HTR-8/SVneo (cell line): ENCODE data around the gene SALL1.

ENCODE experiments used
- DNase-seq: peaks from one replicate; pipeline ENCODE4 v3.0.0; 2011; ENCODE audit warnings: low spot score, mixed read lengths; ENCODE audit not compliant: insufficient read length
- FAIRE-seq: peaks from 2 replicates; lab custom pipeline; 2011; peaks lifted over from hg19 to GRCh38; lab: Jason Lieb, UNC

Gene SALL1

DNA sequence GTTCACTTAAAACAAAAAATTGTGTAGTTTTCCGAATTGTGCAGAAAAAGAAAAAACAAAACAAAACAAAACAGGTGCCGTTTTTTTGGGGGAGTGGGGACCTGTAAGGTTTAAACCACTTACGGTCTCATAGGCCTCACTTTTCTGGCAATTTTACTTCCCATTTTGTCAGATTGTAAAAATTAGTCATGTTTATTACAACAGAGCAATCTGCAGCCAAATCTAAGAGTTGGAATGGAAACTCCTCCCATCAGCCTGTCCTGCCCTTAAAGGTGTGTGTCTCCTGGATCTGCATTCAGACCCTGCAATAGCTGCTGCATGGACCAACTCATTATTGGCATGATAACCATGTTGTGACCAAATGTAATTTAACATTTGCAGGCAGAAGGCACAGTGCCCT, 8.2 kb upstream of the SALL1 start:
- no peak for FAIRE-seq
- no peak for DNase-seq

DNA sequence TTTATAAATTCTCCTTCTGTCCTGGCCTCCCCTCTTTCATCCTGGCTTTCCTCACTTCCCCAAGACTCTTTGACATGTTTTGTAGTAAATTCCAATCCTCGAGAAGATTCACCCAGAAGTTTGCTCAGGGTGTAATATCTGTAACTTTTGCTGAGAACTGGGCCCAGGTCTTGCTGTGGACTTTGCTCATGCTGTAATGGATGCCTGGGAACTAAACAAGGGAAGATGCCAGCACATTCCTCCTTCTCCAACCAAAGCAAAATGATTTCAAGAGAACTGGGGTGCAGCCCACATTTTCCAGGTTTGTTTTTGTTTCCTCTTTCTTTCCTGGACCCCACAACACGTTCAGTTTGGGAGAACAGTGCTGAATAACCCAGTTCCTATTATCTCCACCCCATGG, 6.6 kb upstream of the SALL1 start:
- no peak for FAIRE-seq
- DNase-seq = no peak

DNA sequence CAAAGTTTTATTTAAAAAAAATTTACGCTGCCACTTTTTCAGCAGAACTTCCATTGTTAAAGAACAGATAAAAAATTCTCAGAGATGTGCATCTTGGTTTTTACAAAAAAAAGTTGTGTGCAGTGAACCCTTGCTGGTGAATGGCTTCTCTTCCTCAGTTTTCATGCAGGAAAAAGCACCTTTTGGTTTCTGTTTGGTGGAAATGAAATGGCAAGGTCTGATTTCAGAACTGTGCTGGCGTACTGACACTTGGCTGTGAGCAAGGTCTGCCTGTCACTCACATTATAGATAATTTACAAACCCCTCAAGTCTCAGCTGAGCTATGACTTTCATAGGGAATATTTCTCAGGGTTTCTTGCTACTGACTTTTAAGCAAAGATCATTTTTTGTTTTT, 5.7 kb upstream of the SALL1 start:
- FAIRE-seq = no peak
- DNase-seq = no peak

DNA sequence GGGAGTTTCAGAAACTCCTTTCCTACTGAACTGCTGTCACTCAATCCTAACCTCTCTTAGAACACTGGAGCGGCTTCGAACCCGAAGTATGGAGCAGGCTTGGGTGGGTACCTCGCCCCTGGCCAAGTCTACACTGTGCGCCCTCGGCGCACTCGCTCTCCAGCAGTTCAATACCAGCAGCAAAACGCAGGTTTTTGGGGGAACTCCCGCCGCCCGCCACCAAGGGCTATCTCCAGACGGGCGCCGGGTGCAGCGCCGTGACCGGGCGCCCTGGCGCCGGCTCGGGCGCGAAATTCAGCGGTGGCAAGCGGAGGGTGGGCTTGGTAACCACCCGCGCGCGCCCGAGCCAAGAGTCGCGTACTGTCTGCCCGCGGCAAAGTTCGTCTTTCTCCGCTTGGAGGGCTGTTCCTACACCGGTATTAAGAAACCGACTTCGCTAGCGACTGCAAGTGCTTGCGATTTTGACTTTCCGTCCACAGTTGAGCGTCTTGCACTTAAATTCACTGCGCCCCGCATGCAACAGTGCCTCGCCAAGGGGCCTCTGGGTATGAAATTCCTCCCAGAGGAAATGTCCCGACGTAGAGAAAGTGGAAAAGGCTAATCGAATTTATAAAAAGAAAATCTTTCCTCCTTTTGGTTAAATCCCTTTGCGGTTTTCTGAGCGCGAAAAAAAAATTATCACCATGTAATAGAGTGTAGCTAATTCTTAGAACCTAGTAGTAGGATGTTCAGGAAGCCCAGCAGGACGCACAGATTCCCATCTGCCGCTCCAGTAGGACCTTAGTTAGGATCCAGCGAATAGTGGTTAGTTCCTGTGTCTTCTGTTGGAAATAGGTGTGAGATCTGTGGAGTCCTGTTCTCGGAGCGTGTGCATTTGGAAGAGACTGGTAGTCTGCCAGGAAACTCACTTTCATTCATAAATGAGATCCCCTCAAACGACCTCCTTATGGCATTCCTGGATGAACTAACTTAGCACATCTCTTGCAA, 5.0 kb upstream of the SALL1 start:
- FAIRE-seq (no peak), DNase-seq (no peak)

DNA sequence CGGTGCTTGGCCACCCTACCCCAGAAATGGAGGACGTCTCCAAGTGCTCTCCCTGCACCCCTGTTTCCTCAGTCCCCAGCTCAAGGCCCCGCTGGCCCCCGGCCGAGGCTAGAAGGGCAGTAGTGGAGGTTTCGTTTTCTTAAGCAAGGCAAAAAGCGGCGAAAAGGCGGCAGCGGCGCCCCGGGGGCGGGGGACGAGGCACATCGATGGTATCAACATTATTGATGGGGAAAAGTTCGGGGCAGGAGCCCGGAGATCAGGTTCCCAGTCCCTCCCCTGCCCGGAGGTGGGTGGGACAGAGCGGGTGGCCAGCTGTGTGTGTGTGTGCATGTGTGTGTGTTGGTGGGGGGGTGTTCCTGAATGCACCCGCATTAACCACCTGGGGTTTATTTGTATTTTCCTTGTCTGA, 4.1 kb upstream of the SALL1 start:
- FAIRE-seq (no peak), DNase-seq (no peak)

DNA sequence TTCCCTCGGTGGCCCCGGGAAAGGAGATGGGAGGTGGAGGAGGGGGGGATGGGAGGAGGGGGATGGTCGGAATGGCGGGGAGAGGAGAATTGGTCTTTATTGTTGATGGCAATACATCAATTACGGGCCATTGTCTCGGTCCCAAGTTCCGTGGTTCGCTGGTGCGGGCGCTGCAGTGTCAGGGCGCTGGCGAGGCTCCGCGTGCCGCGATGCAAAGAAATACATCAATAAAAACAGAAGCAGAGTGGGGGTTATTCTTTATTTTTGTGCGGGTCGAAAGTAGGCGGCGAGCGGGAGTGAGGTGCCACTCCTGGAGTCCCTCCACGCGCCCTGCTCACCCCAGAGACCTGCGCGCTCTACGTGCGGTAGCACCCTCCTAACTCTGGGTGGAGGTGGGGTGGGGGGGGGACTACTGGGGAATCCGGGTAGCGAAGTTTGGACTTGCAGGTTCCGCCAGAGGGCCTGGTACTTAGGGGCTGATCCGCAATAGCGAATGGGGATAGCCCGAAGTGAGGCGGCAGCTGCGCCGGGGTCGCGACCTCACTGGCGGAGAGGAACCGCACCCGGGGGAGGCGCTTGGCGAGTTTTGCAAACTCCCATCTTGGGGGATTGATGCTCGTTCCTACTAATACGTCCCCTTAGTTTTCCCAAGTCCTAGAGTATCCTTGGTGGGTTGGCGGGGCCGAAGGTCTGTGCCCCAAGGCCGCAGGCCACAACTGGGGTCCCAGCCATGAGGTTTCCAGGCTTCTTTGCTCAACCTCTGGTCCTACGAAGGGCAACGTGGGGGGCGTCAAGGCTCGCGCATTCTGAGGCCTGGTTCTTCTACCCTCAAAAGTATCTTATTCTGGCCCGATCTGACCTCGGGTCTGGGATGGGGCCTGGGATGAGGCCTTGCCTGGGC, 3.5 kb upstream of the SALL1 start:
- DNase-seq (no peak), FAIRE-seq (no peak)

DNA sequence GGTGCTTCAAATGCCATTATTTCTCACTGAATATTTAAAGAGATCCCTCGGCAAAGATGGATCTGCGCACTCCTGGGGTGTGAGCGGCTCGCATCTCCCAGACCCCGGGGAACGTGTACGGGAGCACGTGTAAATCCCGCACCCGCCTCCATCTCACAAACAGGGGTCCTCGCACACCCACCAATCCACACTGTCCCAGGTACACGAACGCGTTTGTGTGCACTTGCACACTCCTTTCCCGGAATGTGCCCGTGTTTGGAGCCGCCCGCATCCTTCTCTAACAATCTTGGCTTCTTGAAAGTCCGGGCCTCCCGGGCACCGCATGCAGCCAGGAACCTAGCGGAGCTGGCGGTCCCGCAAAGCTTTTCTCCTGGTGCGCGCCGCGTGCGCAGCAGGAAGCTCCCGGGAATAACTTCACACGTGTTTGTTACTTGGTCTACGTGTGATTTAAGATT, 2.5 kb upstream of the SALL1 start:
- DNase-seq (no peak), FAIRE-seq (no peak)

DNA sequence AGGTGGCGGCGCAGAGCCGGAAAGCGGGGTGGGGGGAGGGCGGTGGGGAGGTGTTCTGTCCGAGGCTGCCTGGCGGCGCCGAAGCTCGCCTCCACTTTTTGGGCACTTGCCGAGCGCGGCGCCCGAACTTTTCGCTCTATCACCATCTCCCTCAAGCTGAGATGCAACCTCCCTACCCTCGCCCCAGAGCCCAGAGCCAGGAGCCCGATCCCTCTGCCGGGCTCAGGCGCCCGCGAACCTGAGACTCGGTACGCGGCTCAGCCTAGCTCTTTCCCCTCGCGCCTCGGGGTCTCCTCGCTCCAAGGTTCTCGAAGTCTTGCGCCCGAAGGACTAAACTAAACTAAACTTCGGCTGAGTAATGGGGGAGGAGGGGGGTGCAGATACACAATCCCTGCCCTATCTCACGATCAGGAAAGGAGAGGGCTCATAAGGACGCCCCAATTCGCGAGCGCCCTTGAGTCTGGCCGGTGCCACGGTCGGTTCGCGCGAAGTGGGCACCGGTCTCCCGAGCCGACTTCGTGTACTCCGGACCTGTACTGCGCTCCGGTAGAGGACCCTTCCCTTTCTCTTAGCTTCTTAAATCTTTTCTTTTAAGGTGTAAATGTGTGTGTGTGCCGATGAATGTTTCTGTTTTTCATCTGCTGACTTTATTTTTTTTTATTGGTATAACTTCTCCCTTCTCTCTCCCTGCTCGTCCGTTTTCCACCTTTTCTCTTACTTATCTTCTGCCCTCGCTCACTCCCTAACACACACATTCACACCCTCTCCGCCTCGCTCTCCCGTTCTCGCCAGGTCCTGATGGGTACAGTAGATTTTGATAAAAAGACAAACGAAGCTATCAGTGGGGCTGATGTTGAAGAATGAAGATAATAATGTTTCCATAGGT, 1.9 kb upstream of the SALL1 start:
- DNase-seq (no peak), FAIRE-seq (no peak)

DNA sequence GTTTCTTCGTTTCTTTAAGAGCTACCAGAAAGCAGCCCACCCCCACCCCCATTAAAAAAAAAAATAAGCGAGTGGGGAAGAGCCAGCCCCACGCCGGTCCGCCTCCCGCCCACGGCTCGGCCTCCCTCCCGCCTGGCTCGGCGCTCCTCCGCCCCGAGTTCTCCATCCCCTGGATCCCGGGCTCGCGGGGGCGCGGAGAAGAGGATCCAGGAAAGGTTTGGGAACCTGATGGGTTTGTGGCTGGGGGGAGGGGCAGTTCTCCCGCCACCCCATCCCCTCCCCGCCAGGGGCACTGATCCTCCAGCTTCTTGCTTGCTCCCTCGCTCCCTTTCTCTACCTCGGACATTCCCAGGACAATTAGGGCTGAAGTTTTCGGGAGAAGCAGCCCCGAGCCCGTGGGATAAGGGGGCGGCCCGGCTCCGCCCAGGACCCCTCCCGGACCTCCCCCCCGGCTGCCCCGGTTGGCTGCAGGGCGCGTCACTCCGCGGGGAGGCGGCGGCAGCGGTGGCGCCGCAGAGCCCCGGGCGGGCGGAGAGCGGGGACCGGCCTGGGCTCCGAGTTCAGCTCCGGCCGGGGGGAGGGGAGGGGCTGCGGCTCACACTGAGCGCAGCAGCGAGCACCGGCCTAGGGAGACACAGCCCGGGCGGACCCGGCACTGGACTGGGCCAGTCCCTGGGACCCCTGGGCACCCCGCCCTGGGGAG, 1.0 kb upstream of the SALL1 start:
- FAIRE-seq = no peak
- DNase-seq = no peak

DNA sequence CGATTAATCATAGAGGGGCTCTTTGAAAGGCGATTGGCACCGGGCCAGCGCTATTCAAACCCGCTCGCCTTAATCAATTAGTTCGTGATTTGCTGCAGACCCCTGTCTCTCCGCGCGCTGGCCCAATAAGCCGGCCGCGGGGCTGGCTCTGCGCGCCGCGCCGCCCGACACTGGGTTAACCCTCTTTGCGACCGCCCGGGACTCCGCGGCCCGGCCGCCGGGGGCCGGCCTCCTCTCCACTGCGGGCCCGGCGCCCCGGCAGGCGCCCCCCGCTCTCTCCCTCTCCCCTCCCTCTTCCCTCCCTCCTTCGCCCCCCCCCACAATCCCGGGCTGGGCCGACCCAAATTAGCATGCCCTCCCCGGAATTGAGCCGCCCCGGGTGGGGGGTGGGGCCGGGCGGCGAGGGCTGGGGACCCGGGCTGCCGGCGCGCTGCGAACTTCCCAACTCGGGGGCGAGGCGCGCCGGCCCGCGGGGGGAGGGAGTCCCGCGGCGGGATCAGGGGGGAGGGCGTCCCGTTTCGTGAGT, 428 bp upstream of the SALL1 start:
- DNase-seq (no peak), FAIRE-seq (no peak)

DNA sequence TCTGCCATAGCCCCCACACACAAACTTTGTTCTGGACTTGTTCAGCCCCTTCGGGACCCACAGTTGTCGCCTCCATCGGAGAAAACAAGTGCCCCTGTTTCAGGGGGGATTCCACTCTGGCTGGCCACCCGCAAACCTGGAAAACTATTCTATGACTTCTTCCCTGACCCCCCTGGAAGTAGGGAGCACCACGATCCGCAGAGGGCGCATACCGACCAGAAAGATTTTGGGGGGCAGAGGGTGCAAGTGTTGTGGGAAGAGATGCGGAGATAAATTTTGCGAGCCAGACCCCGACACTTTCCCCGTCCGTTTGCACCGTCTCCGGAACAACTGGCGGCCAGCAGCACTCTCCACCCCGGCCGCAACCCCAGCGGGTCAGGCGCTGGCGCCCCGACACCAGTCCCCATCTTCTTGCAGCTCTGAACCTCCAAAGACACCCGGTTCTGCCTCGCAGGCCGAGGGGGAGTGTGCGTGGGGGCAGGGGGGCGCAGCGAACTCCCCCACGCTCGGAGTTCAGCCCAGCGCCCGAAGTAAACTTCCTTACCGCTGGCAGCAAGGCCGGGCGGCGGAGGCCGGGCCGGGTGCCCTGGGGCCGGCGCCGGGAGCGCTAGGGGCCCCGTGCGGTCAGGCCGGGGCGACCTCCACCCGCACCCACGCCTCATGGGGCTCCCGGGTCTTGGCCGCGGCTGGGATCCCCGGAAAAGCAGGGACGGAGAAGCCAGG, 744 bp downstream of the SALL1 start:
- FAIRE-seq = no peak
- DNase-seq = no peak

DNA sequence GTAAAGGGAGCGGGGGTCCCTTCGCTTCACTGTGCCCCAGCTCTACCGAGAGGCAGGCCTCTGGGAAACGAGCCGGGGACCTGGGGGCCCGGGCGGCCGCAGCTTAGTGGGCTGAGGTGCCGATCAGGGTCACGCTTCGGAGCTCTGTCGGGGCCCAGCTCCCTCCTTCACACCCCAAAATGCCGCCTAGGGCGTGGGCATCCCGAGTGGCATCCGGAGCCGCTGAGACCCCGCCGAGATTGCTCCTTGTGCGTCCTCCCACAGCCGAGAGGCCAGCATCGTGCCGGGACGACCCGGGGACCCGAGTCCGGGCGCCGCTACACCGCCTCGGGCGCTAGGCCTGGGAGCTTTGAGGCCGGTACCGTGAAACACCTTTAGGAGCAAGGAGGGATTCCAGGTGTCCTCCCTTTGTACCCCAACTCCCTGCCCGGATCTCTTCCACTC, 1.3 kb downstream of the SALL1 start:
- DNase-seq (no peak), FAIRE-seq (no peak)

DNA sequence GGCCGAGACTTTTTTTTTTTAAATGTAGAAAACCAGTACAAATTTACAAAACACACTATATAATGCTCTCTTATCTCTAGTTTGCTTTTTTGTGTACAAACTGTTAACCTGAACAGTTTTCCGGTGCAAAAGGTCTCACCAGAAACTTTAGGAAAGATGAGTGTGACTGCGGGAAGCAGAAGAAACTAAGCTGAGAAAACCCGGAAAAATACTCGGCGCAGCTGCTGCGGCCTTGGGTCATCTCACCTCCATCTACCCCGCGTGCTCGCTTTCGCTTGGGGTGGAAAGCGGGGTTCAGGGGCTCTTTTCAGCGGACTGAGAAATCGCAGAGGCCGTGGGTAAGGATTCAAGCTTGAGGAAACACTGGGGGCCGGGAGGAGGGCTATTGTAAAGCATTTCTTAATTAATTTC, 1.8 kb downstream of the SALL1 start:
- no peak for FAIRE-seq
- no peak for DNase-seq

DNA sequence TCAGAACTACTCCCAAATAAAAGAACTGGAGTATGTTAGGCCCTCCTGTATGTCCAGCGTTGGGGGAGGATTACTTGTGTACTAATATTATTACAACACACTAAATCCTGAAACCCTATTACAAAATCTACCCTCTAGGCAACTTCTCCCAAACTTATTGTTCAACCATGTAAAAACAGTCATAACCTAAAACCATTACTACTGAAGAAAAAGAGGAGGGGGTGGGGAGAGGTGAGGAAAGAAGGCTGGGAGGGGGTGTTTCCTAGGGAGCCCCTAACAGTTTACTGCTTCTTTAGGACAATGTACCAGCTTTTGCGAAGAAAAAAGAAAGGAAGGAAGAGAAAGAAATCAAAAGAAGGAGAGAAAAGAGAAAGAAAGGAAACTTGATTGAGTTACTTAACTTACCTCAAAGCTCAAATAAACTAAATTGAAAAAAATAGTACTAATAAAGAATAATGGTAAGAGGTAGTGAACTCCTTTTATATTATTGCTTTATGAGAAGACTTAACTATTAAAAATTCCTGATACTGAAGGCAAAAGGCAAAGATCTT, 2.3 kb downstream of the SALL1 start:
- no peak for FAIRE-seq
- no peak for DNase-seq

DNA sequence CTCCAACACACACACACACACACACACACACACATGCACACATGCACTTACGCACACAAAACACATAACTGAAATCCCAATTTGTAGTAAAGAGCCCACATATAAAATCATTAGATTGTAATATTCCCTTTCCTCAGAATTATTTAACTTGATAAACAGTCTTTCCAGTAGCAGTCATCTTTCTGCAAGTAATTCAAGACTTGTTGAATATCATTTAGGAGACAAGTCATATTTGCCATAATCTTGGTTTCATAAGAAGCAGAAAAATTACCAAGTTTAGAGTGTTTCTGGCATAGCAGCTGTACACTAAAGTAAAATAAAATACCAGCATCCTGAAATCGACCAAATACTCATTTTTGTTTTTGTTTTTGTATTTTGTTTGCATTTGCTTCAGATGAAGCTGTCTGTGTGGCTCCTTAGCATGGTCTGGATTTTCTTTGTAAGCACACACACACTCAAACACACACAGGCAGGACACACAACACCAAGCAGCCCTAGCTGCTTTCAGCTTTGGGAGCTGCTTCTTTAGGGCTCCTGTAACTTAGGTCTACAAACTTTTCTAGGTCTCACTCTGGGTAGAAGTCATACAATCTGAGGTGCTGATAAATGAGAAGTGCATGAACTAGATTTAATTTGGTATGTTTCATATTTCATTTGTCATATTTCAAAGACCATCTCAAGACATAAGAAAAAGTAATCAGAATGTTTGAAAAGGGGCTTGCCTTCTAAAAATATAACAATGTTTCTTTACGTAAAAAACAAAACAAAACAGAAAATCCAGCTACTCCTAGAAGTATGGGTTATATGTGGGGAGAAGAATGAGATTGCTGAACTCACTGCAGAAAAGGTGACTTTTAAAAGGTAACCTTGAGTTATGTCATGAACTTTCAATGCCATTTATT, 3.0 kb downstream of the SALL1 start:
- DNase-seq (no peak), FAIRE-seq (no peak)

DNA sequence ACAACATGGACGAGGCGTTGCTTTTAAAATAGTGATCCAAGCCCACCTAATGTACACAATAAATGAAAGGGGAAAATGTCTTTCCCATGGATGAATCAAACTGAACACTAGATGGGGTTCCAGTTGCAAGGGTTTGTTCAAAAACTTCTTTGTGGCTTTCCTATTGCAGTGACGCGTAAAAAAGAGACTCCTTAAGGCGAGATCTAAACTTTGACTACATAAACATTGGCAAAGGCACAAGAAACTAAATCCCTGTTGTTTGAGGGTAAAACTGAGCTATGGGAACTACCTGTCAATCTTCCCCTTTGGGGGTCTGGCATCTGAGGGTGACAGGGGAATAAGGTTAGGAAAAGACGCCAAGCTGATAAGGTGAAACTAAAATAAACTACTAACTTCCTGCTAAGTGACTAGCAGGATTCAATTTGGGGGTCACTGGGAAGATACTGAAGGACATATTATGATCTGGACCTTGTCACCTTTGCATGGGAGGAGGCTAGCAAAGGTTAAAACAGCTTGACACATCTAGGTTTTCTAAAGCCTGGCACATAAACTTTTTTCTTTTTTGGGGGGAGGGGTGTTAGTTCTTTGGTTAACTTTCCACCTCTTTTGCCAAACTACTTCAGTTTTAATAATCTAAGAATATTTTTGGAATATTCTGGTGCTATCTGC, 4.7 kb downstream of the SALL1 start:
- no peak for FAIRE-seq

DNA sequence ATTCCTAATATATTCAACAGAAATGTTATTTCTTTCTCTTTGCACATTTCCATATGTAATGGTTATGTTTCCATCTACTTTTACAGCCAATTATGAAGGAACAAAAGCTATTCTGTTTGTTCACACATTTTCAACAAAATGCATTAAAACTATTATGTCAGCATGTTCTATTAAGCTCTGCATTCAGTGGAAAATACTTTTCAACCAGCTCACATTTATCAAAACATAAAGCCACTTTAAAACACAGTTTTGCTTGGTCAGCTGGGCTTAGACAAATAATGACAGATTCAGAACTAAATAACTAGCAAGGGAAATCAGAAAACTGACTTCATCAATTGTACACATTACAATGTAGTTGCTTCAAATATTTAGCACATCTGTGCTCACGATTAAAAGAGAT, 6.9 kb downstream of the SALL1 start:
- DNase-seq (no peak), FAIRE-seq (no peak)

More for the DNA sequence above, 4.7 kb downstream of the SALL1 start:
- DNase-seq = no peak
